Esophagus squamous epithelium (tissue), 4 donors: ENCODE results near the gene CDC42BPB.
A peak's percentile ranks its signal among the peaks of the same experiment; 100 is the strongest.

Experiments used
- POLR2A ChIP-seq, 4 donors: fragments of 450-650 bp; IDR thresholded peaks; one replicate each; pipeline ENCODE4 v1.6.1; 2017; ENCODE audit warnings: antibody characterized with exemption in 4 of 4, mild to moderate bottlenecking in 4 of 4, moderate library complexity in 3 of 4
- TF ChIP-seq, protein P1 (sequence below), 6 experiments: fragments of 450-650 bp in 4 of 6; fragments of 200-600 bp in 2 of 6; sonication (generic) in 2 of 6; IDR thresholded peaks; one replicate each; pipeline ENCODE4 v1.5.1; 2016 to 2019; ENCODE audit warnings: antibody characterized with exemption in 6 of 6, mild to moderate bottlenecking in 4 of 6, moderate library complexity in 4 of 6

DNA sequence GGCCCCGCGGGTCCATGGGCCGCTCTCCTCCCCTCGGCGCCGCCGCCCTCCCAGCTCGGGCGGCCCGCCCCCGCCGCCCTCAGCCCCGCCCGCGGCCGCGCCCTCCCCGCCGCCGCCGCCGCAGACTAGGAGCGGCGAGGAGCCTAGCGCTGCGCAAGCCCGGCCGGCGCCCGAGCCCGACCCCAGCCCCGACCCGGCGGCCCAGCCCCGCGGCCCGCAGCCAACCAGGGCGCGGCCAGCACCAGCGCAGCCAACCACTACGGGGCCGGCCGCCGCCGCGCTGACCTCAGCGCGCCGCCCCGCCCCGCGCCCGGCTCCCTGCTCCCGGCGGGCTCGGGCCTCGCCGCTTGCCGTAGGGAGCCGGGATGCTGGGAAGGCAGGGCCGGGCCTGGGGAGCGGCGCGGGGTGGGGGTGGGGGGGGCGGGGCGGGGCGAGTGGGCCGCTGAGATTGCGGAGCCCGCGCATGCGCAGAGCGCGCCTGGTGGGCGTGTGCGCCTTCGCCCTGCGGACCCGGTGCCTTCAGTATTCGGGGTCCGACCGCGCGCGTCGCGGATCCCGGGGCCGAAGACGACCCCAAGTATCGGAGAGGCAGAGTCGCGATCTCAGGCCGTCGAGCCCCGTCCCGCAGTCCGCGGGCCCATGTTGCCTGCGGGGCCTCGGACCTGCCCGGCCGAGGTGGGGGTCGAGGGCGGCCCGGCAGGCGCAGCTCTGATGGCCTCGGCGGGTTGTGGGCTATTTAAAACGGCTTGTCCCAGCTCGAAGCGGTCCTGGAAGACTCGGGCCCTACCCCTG lies at the start of gene CDC42BPB:
- TF ChIP-seq, protein P1, sequence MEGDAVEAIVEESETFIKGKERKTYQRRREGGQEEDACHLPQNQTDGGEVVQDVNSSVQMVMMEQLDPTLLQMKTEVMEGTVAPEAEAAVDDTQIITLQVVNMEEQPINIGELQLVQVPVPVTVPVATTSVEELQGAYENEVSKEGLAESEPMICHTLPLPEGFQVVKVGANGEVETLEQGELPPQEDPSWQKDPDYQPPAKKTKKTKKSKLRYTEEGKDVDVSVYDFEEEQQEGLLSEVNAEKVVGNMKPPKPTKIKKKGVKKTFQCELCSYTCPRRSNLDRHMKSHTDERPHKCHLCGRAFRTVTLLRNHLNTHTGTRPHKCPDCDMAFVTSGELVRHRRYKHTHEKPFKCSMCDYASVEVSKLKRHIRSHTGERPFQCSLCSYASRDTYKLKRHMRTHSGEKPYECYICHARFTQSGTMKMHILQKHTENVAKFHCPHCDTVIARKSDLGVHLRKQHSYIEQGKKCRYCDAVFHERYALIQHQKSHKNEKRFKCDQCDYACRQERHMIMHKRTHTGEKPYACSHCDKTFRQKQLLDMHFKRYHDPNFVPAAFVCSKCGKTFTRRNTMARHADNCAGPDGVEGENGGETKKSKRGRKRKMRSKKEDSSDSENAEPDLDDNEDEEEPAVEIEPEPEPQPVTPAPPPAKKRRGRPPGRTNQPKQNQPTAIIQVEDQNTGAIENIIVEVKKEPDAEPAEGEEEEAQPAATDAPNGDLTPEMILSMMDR (IDR thresholded peaks at IDR 0.05), result peak in 1 of 6 experiments; percentile 4
- peak in 1 of 4 donors; percentile 74 for TF ChIP-seq POLR2A (IDR thresholded peaks at IDR 0.05)
